Hepatocyte (in vitro differentiated cells): ENCODE measurements around the gene RFTN1. TPM values are rescaled to one million over a fixed set of nuclear protein-coding genes. Genes with fewer than 3 reads are reported as not detected.

Experiments used
- DNase-seq: peaks from one replicate; pipeline ENCODE4 v3.0.0-alpha.2; 2016; ENCODE audit warnings: low spot score
- H2AFZ ChIP-seq: fragments of 200-600 bp; sonication (generic); 2 replicates; pipeline ENCODE4 v1.6.0; 2016; ENCODE audit warnings: antibody characterized with exemption, mild to moderate bottlenecking
- H3K27ac ChIP-seq: fragments of 200-600 bp; sonication (generic); 2 replicates; pipeline ENCODE4 v1.5.1; 2016; ENCODE audit warnings: mild to moderate bottlenecking
- H3K27me3 ChIP-seq: fragments of 200-600 bp; sonication (generic); 2 replicates; pipeline ENCODE4 v1.6.1; 2016
- H3K36me3 ChIP-seq: fragments of 200-600 bp; sonication (generic); replicated peaks from 2 replicates; pipeline ENCODE4 v1.5.1; 2016; ENCODE audit warnings: low read depth; ENCODE audit not compliant: insufficient read depth
- H3K4me1 ChIP-seq: fragments of 200-600 bp; sonication (generic); 2 replicates; pipeline ENCODE4 v1.5.1; 2016; ENCODE audit warnings: mild to moderate bottlenecking, moderate library complexity; ENCODE audit not compliant: insufficient read depth
- H3K4me2 ChIP-seq: fragments of 200-600 bp; sonication (generic); 2 replicates; pipeline ENCODE4 v1.6.0; 2016
- H3K4me3 ChIP-seq: fragments of 200-600 bp; sonication (generic); 2 replicates; pipeline ENCODE4 v1.5.1; 2016; ENCODE audit warnings: mild to moderate bottlenecking
- H3K79me2 ChIP-seq: fragments of 200-600 bp; sonication (generic); 2 replicates; pipeline ENCODE4 v1.6.0; 2017; ENCODE audit warnings: mild to moderate bottlenecking
- H3K9me2 ChIP-seq: fragments of 200-600 bp; sonication (generic); replicated peaks from 2 replicates; pipeline ENCODE4 v1.6.0; 2017; ENCODE audit warnings: mild to moderate bottlenecking; ENCODE audit not compliant: insufficient read depth
- H3K9me3 ChIP-seq: fragments of 200-600 bp; sonication (generic); 2 replicates; pipeline ENCODE4 v1.5.1; 2016; ENCODE audit warnings: low read depth, mild to moderate bottlenecking
- H4K20me1 ChIP-seq: fragments of 200-600 bp; sonication (generic); 2 replicates; pipeline ENCODE4 v1.6.0; 2016; ENCODE audit warnings: mild to moderate bottlenecking; ENCODE audit not compliant: insufficient read depth, poor library complexity, severe bottlenecking
- EZH2 ChIP-seq: fragments of 200-600 bp; sonication (generic); IDR thresholded peaks from 2 replicates; pipeline ENCODE4 v1.6.1; 2016; ENCODE audit warnings: antibody characterized with exemption, mild to moderate bottlenecking, borderline replicate concordance
- EZH2phosphoT487 ChIP-seq: fragments of 200-600 bp; sonication (generic); IDR thresholded peaks from one replicate; pipeline ENCODE4 v1.6.1; 2018; ENCODE audit warnings: antibody characterized with exemption, mild to moderate bottlenecking, low read depth, moderate library complexity; ENCODE audit not compliant: unreplicated experiment, severe bottlenecking
- WGBS: methylation state at CpG from one replicate; pipeline ENCODE4 v1.1.6; 2016; ENCODE audit warnings: low lambda C conversion rate; ENCODE audit errors: missing lambda C conversion rate; 5-methylcytosine and 5-hydroxymethylcytosine counted together
- polyA plus RNA-seq: library from polyadenylated mRNA; unstranded; fragments of >200 nt; fragmentation: Nextera tagmentation; extraction: Ambion mirVana; gene quantifications from 2 replicates; pipeline ENCODE4 v1.2.1, GENCODE V29; 2016
- total RNA-seq: library from RNA; depleted of rRNA; stranded (reverse); fragments of >200 nt; gene quantifications from 2 replicates; pipeline ENCODE4 v1.2.3, GENCODE V29; 2014
- TF ChIP-seq, protein P1 (sequence below): fragments of 200-600 bp; sonication (generic); IDR thresholded peaks from 2 replicates; pipeline ENCODE4 v1.5.1; 2016; ENCODE audit warnings: antibody characterized with exemption, mild to moderate bottlenecking; ENCODE audit not compliant: poor library complexity

Gene RFTN1
- total and polyA plus RNA-seq, 2 experiments from 2014 or later, result 10.0 to 14.9 TPM

DNA sequence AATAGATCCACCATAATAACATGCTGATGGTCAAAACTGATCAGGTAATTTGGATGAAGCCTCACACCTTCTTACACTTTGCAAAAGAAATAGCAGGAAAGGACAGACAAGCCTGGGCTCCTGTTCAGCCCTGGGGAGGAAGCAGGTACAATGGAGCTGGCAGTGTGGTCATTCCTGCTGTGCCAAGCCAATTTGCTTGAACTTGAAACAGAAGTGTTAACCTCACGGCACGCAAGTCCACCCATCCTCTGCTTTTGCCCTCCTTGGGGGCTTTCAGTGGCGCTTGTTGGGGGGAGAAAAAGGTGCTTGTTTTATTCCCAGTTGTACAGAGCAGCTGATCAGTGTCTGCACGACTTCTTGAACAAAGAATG is 36.8 kb upstream of the RFTN1 start:
- WGBS, result 30% methylated on average over 4 of the region's 4 CpGs
- Histone ChIP-seq H3K9me3 (no peaks in the 10 kb centered on the region), H3K27ac (no peak overlapping the region), H3K79me2 (no peaks in the 10 kb centered on the region), H3K4me1 (no peaks in the 10 kb centered on the region), H4K20me1 (no peaks in the 10 kb centered on the region), H3K27me3 (no peaks in the 10 kb centered on the region), H3K9me2 (no peaks in the 10 kb centered on the region), H3K36me3 (no peaks in the 10 kb centered on the region), H3K4me3 (no peak overlapping the region), H2AFZ (peak overlapping the region; percentile 0), H3K4me2 (peak overlapping the region; percentile 57)
- TF ChIP-seq, protein P1, sequence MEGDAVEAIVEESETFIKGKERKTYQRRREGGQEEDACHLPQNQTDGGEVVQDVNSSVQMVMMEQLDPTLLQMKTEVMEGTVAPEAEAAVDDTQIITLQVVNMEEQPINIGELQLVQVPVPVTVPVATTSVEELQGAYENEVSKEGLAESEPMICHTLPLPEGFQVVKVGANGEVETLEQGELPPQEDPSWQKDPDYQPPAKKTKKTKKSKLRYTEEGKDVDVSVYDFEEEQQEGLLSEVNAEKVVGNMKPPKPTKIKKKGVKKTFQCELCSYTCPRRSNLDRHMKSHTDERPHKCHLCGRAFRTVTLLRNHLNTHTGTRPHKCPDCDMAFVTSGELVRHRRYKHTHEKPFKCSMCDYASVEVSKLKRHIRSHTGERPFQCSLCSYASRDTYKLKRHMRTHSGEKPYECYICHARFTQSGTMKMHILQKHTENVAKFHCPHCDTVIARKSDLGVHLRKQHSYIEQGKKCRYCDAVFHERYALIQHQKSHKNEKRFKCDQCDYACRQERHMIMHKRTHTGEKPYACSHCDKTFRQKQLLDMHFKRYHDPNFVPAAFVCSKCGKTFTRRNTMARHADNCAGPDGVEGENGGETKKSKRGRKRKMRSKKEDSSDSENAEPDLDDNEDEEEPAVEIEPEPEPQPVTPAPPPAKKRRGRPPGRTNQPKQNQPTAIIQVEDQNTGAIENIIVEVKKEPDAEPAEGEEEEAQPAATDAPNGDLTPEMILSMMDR, result no peak
- TF ChIP-seq EZH2phosphoT487, result no peak
- no peak for TF ChIP-seq EZH2
- no peak for DNase-seq

DNA sequence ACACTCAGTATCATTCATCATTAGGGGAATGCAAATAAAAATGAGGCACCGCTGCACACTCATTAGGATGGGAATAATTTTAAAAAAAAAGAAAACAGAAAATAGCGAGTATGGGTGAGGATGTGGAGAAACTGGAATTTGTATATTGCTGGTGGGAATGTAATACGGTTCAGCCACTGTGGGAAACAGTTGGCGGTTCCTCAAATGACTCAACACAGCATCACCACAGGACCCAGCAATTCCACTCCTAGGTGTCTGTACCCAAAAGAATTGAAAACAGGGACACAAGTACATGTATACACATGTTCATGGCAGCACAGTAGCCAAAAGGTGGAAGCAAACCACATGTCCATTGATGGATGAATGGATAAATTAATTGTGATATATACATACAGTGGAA is 35.2 kb upstream of the RFTN1 start:
- Histone ChIP-seq H3K27me3 (no peaks in the 10 kb centered on the region), H3K9me3 (no peaks in the 10 kb centered on the region), H3K36me3 (no peaks in the 10 kb centered on the region), H3K4me2 (no peak overlapping the region), H4K20me1 (no peaks in the 10 kb centered on the region), H3K79me2 (no peaks in the 10 kb centered on the region), H3K9me2 (no peaks in the 10 kb centered on the region), H3K4me3 (no peak overlapping the region), H3K4me1 (no peaks in the 10 kb centered on the region), H2AFZ (no peak overlapping the region), H3K27ac (no peak overlapping the region)
- TF ChIP-seq EZH2 (no peak), EZH2phosphoT487 (no peak)
- TF ChIP-seq, protein P1, result no peak
- 93% methylated on average over 4 of the region's 4 CpGs for WGBS
- DNase-seq, result no peak

DNA sequence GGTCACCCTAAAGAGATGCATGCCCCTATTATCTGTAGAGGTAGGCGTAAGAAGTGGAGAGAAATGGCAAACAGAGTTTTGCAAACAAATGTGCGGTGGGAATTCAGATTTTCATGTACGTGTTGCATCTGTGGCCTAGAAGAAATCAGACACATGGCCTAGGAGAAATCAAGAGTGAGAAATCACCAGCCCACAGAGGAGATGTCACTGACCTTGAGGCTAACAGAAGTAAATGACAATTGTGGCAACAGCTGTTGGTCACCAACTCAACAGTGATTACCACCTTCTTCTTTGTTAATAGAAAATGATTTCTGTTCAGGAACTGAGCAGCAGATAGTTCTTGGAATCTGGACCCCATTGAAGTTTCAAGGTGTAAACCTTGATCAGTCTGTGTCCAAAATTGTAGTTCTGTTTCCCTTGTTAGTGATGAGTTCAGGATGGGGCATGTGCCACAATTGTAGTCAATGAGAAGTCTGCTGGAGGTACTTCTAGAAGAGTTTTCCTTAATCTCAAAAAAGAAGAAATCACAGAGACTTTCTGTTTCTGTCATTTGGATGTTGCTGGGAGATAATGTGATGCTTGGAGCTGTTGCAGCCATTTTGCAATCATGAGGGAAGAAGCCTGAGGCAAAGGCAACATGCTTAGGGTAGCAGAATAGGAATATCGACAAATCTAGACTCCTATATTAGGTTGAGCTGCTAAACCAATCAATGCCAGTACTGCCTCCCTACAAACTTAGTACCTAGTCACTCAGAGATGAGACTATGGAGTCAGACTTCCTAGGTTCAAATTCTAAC is 34.3 kb upstream of the RFTN1 start:
- WGBS, result 90% methylated on average over 4 of the region's 4 CpGs
- Histone ChIP-seq H3K4me1 (no peaks in the 10 kb centered on the region), H3K9me2 (no peaks in the 10 kb centered on the region), H3K9me3 (no peaks in the 10 kb centered on the region), H3K27ac (no peak overlapping the region), H4K20me1 (no peaks in the 10 kb centered on the region), H3K27me3 (peaks cover 3% of the 10 kb centered on the region), H3K79me2 (no peaks in the 10 kb centered on the region), H3K4me2 (no peak overlapping the region), H3K4me3 (no peak overlapping the region), H2AFZ (no peak overlapping the region), H3K36me3 (no peaks in the 10 kb centered on the region)
- TF ChIP-seq EZH2, result no peak
- TF ChIP-seq EZH2phosphoT487, result no peak
- TF ChIP-seq, protein P1, result no peak
- no peak for DNase-seq
